Lung (tissue), 12 donors: ENCODE measurements around the gene SBF2. TPM values are rescaled to one million over a fixed set of nuclear protein-coding genes. Genes with fewer than 3 reads are reported as not detected.

Experiments used
- ATAC-seq: fragments of 200-7000 bp; cut with Tn5 transposase; one replicate; pipeline ENCODE4 v1.9.1; 2020; ENCODE audit warnings: moderate number of reproducible peaks; ENCODE audit not compliant: insufficient read depth, low FRiP score
- DNase-seq, 3 donors: peaks; one replicate each; pipeline ENCODE4 v3.0.0-alpha.2; 2013 to 2017
- H3K27ac ChIP-seq, 2 donors: one replicate each; pipeline ENCODE4 v1.5.1; 2013; ENCODE audit warnings: mild to moderate bottlenecking in 2 of 2, moderate library complexity in 2 of 2, control low read depth in 1 of 2, inconsistent platforms in 1 of 2, low read depth in 1 of 2, low read length in 1 of 2
- H3K27me3 ChIP-seq, 3 donors: one replicate each; pipeline ENCODE4 v1.5.1; 2013; ENCODE audit warnings: low read length in 2 of 3; ENCODE audit not compliant: control insufficient read depth in 3 of 3, insufficient read depth in 3 of 3
- H3K36me3 ChIP-seq, 4 donors: one replicate each; pipeline ENCODE4 v1.5.1; 2013; ENCODE audit warnings: low read length in 4 of 4, mild to moderate bottlenecking in 1 of 4, moderate library complexity in 1 of 4; ENCODE audit not compliant: control insufficient read depth in 4 of 4, insufficient read depth in 4 of 4
- H3K4me1 ChIP-seq, 5 donors: one replicate each; pipeline ENCODE4 v1.5.1; 2013; ENCODE audit warnings: low read length in 5 of 5, mild to moderate bottlenecking in 2 of 5, moderate library complexity in 1 of 5; ENCODE audit not compliant: control insufficient read depth in 5 of 5, insufficient read depth in 5 of 5
- H3K4me3 ChIP-seq: one replicate; pipeline ENCODE4 v1.5.1; 2013; ENCODE audit warnings: mild to moderate bottlenecking, control low read depth, moderate library complexity
- H3K9ac ChIP-seq, 2 donors: one replicate each; pipeline ENCODE4 v1.5.1; 2013; ENCODE audit warnings: low read length in 2 of 2, control low read depth in 1 of 2; ENCODE audit not compliant: insufficient read depth in 1 of 2
- H3K9me3 ChIP-seq, 4 donors: one replicate each; pipeline ENCODE4 v1.5.1; 2013; ENCODE audit warnings: low read length in 3 of 4, mild to moderate bottlenecking in 1 of 4, moderate library complexity in 1 of 4; ENCODE audit not compliant: control insufficient read depth in 4 of 4, insufficient read depth in 3 of 4
- CTCF ChIP-seq: IDR thresholded peaks from 2 replicates; pipeline ENCODE4 v1.5.1; 2012; ENCODE audit warnings: mild to moderate bottlenecking; ENCODE audit errors: control extremely low read depth, extremely low read depth
- WGBS, 2 donors: extraction: QIAGEN DNeasy Blood & Tissue Kit; methylation state at CpG; one replicate each; pipeline ENCODE4 v1.1.7; 2013; 5-methylcytosine and 5-hydroxymethylcytosine counted together
- polyA plus RNA-seq, 2 donors: library from polyadenylated mRNA; stranded (reverse); fragments of 200-250 nt; gene quantifications; one replicate each; pipeline ENCODE4 v1.2.1, GENCODE V29; 2013
- total RNA-seq, 2 donors: library from RNA; depleted of rRNA in 1 of 2; stranded (reverse); fragments of >200 nt in 1 of 2; gene quantifications; one replicate each; pipeline ENCODE4 v1.2.1, GENCODE V29; 2014 to 2021
- donor health status: control.
- donor health status: control.
- donor health status: Bipolar disorder and iron deficiency.
- donor health status: healthy.
- donor health status: DM: yes; HTN: yes; CAD: no.

Gene SBF2
- total and polyA plus RNA-seq, 4 donors = 4.4 to 104 (median 24.9) TPM

- no peaks in the 10 kb centered on the region for H3K9me3 ChIP-seq
- no peak overlapping the region for H3K9ac ChIP-seq
- 95 to 96% methylated on average over 8 of the region's 8 CpGs for WGBS, 2 donors
- no peak overlapping the region for H3K4me3 ChIP-seq
- no peak for TF ChIP-seq CTCF
- H3K27ac ChIP-seq = no peak overlapping the region
- DNase-seq (no peak), ATAC-seq (no peak)
- H3K36me3 ChIP-seq = peaks cover 0 to 3% (median 0%) of the 10 kb centered on the region in 4 donors
- H3K4me1 ChIP-seq = peaks cover 0 to 5% (median 0%) of the 10 kb centered on the region in 5 donors
- H3K27me3 ChIP-seq = no peaks in the 10 kb centered on the region
These were observed 319.6 kb downstream of the SBF2 start for GRCh38 chr11:9974375-9974774.

GRCh38 chr11:9973921-9974320 is 320.1 kb downstream of the SBF2 start:
- Histone ChIP-seq H3K27me3 (no peaks in the 10 kb centered on the region), H3K27ac (no peak overlapping the region), H3K9ac (no peak overlapping the region), H3K36me3 (peaks cover 0 to 3% (median 0%) of the 10 kb centered on the region in 4 donors), H3K4me1 (peaks cover 0 to 5% (median 0%) of the 10 kb centered on the region in 5 donors), H3K4me3 (no peak overlapping the region), H3K9me3 (no peaks in the 10 kb centered on the region)
- WGBS, 2 donors = 88 to 96% methylated on average over 3 of the region's 3 CpGs
- ATAC-seq = no peak
- DNase-seq = no peak
- no peak for TF ChIP-seq CTCF

GRCh38 chr11:9972989-9973388 is 321.0 kb downstream of the SBF2 start:
- no peak overlapping the region for H3K9ac ChIP-seq
- 28 to 43% methylated on average over 7 of the region's 7 CpGs for WGBS, 2 donors
- peaks cover 0 to 5% (median 0%) of the 10 kb centered on the region in 5 donors for H3K4me1 ChIP-seq
- ATAC-seq (no peak), DNase-seq (peak; percentile 23 to 76 (median 73))
- H3K9me3 ChIP-seq = no peaks in the 10 kb centered on the region
- H3K36me3 ChIP-seq = peaks cover 0 to 5% (median 2%) of the 10 kb centered on the region in 4 donors
- H3K4me3 ChIP-seq = no peak overlapping the region
- peak; percentile 47 for TF ChIP-seq CTCF
- no peaks in the 10 kb centered on the region for H3K27me3 ChIP-seq
- no peak overlapping the region for H3K27ac ChIP-seq

GRCh38 chr11:9971894-9972293 is 322.1 kb downstream of the SBF2 start:
- H3K27me3 ChIP-seq = no peaks in the 10 kb centered on the region

More at GRCh38 chr11:9971894-9972293, 322.1 kb downstream of the SBF2 start:
- no peak for DNase-seq
- Histone ChIP-seq H3K9me3 (no peaks in the 10 kb centered on the region), H3K4me3 (no peak overlapping the region), H3K36me3 (peaks cover 0 to 5% (median 3%) of the 10 kb centered on the region in 4 donors), H3K4me1 (no peaks in the 10 kb centered on the region), H3K27ac (no peak overlapping the region), H3K9ac (no peak overlapping the region)
- no peak for TF ChIP-seq CTCF
- ATAC-seq = no peak
- WGBS, 2 donors = 87 to 88% methylated on average over 3 of the region's 3 CpGs
